ENCODE data around the gene LEMD2.

- TF ChIP-seq CTCF (IDR thresholded peaks at IDR 0.05 in 8 of 11, conservative IDR thresholded peaks at IDR 0.05 in 3 of 11) (no peak), POLR2A (IDR thresholded peaks at IDR 0.05) (no peak), POLR2AphosphoS5 (IDR thresholded peaks at IDR 0.05) (no peak)
Observed at GRCh38 chr6:33735216-33735615, 53.7 kb downstream of the LEMD2 start.
